ENCODE measurements around the gene CUZD1.

GRCh38 chr10:122830965-122831353, 14.7 kb downstream of the CUZD1 start:
- TF ChIP-seq POLR2A (IDR thresholded peaks at IDR 0.05; ENCODE audit: low read depth, low read length) (no peak), NFE2L2 (IDR thresholded peaks at IDR 0.05; ENCODE audit: low read depth, low read length) (no peak), MXI1 (IDR thresholded peaks at IDR 0.05; ENCODE audit: borderline replicate concordance, low read depth, low read length) (no peak), SMC3 (IDR thresholded peaks at IDR 0.05; ENCODE audit: low read depth, low read length) (no peak), RAD21 (IDR thresholded peaks at IDR 0.05; ENCODE audit: low read length) (no peak), CHD1 (IDR thresholded peaks at IDR 0.05; ENCODE audit: low read depth, low read length) (no peak), ELK1 (IDR thresholded peaks at IDR 0.05; ENCODE audit: borderline replicate concordance, low read depth, low read length) (no peak), RCOR1 (IDR thresholded peaks at IDR 0.05; ENCODE audit: insufficient replicate concordance, low read length) (no peak), CEBPB (IDR thresholded peaks at IDR 0.05; ENCODE audit: low read depth, low read length) (no peak), RFX5 (IDR thresholded peaks at IDR 0.05; ENCODE audit: low read depth, low read length) (no peak)
- TF ChIP-seq, protein P1, sequence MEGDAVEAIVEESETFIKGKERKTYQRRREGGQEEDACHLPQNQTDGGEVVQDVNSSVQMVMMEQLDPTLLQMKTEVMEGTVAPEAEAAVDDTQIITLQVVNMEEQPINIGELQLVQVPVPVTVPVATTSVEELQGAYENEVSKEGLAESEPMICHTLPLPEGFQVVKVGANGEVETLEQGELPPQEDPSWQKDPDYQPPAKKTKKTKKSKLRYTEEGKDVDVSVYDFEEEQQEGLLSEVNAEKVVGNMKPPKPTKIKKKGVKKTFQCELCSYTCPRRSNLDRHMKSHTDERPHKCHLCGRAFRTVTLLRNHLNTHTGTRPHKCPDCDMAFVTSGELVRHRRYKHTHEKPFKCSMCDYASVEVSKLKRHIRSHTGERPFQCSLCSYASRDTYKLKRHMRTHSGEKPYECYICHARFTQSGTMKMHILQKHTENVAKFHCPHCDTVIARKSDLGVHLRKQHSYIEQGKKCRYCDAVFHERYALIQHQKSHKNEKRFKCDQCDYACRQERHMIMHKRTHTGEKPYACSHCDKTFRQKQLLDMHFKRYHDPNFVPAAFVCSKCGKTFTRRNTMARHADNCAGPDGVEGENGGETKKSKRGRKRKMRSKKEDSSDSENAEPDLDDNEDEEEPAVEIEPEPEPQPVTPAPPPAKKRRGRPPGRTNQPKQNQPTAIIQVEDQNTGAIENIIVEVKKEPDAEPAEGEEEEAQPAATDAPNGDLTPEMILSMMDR (conservative IDR thresholded peaks at IDR 0.05; ENCODE audit: low read depth, low read length) = no peak
